Thymus (tissue), 11 donors: ENCODE measurements around the gene CEND1. TPM values are rescaled to one million over a fixed set of nuclear protein-coding genes. Genes with fewer than 3 reads are reported as not detected.

Experiments
- DNase-seq, 9 donors: peaks; one replicate each; pipeline ENCODE4 v3.0.0-alpha.2; 2013; ENCODE audit warnings: low spot score in 9 of 9, low read depth in 6 of 9, missing footprints in 1 of 9
- H3K27ac ChIP-seq, 2 donors: one replicate each; pipeline ENCODE4 v1.5.1; 2013; ENCODE audit warnings: control low read depth in 1 of 2, low read depth in 1 of 2, low read length in 1 of 2, mild to moderate bottlenecking in 1 of 2, moderate library complexity in 1 of 2
- H3K27me3 ChIP-seq, 2 donors: one replicate each; pipeline ENCODE4 v1.5.1; 2013; ENCODE audit warnings: low read length in 1 of 2; ENCODE audit not compliant: control insufficient read depth in 2 of 2, insufficient read depth in 1 of 2
- H3K36me3 ChIP-seq, 2 donors: one replicate each; pipeline ENCODE4 v1.5.1; 2013; ENCODE audit warnings: low read length in 1 of 2, mild to moderate bottlenecking in 1 of 2, moderate library complexity in 1 of 2; ENCODE audit not compliant: control insufficient read depth in 2 of 2, insufficient read depth in 2 of 2
- H3K4me1 ChIP-seq, 2 donors: one replicate each; pipeline ENCODE4 v1.5.1; 2013; ENCODE audit warnings: low read length in 2 of 2; ENCODE audit not compliant: control insufficient read depth in 2 of 2, insufficient read depth in 2 of 2
- H3K4me3 ChIP-seq, 2 donors: one replicate each; pipeline ENCODE4 v1.5.1; 2013; ENCODE audit warnings: low read length in 2 of 2, control low read depth in 1 of 2, mild to moderate bottlenecking in 1 of 2
- H3K9me3 ChIP-seq, 2 donors: one replicate each; pipeline ENCODE4 v1.5.1; 2013; ENCODE audit warnings: low read length in 1 of 2, mild to moderate bottlenecking in 1 of 2; ENCODE audit not compliant: control insufficient read depth in 2 of 2, insufficient read depth in 1 of 2
- WGBS: extraction: QIAGEN DNeasy Blood & Tissue Kit; methylation state at CpG from one replicate; pipeline ENCODE4 v1.1.7; 2013; 5-methylcytosine and 5-hydroxymethylcytosine counted together
- polyA plus RNA-seq: library from polyadenylated mRNA; stranded (reverse); fragments of 200-250 nt; gene quantifications from one replicate; pipeline ENCODE4 v1.2.3, GENCODE V29; 2013
- total RNA-seq: library from RNA; stranded (reverse); fragments of 120-200 nt; gene quantifications from one replicate; pipeline ENCODE4 v1.2.4, GENCODE V29; 2013
- donor health status: healthy.

Gene CEND1
- total and polyA plus RNA-seq, 2 donors, result 0.19 to 0.25 TPM

GRCh38 chr11:793556-793955, 3.7 kb upstream of the CEND1 start:
- no peak overlapping the region for H3K27ac ChIP-seq
- WGBS, result 98% methylated on average over 7 of the region's 7 CpGs
- peaks cover 15 to 33% of the 10 kb centered on the region in 2 donors for H3K36me3 ChIP-seq
- no peak for DNase-seq
- H3K4me1 ChIP-seq, result peaks cover 25 to 31% of the 10 kb centered on the region in 2 donors
- peaks cover 0 to 3% of the 10 kb centered on the region in 2 donors for H3K9me3 ChIP-seq
- no peak overlapping the region for H3K4me3 ChIP-seq
- peaks cover 10 to 25% of the 10 kb centered on the region in 2 donors for H3K27me3 ChIP-seq

GRCh38 chr11:792873-793272, 3.0 kb upstream of the CEND1 start:
- Histone ChIP-seq H3K36me3 (peaks cover 15 to 33% of the 10 kb centered on the region in 2 donors), H3K27me3 (peaks cover 10 to 32% of the 10 kb centered on the region in 2 donors), H3K9me3 (peaks cover 0 to 3% of the 10 kb centered on the region in 2 donors), H3K4me1 (peaks cover 21 to 28% of the 10 kb centered on the region in 2 donors), H3K4me3 (no peak overlapping the region), H3K27ac (no peak overlapping the region)
- DNase-seq, result no peak
- WGBS, result 98% methylated on average over 13 of the region's 13 CpGs

- peaks cover 21 to 25% of the 10 kb centered on the region in 2 donors for H3K4me1 ChIP-seq
- no peak overlapping the region for H3K27ac ChIP-seq
- H3K9me3 ChIP-seq, result peaks cover 0 to 3% of the 10 kb centered on the region in 2 donors
- WGBS, result over 99% methylated on average over 15 of the region's 15 CpGs
- H3K36me3 ChIP-seq, result peaks cover 15 to 33% of the 10 kb centered on the region in 2 donors
- no peak overlapping the region for H3K4me3 ChIP-seq
- H3K27me3 ChIP-seq, result peaks cover 10 to 36% of the 10 kb centered on the region in 2 donors
- DNase-seq, result no peak
Measured at GRCh38 chr11:792535-792821, 2.6 kb upstream of the CEND1 start.

GRCh38 chr11:791658-792534, 2.0 kb upstream of the CEND1 start:
- no peak overlapping the region for H3K4me3 ChIP-seq
- peaks cover 10 to 37% of the 10 kb centered on the region in 2 donors for H3K27me3 ChIP-seq
- no peak for DNase-seq
- H3K9me3 ChIP-seq, result peaks cover 0 to 3% of the 10 kb centered on the region in 2 donors
- H3K27ac ChIP-seq, result no peak overlapping the region
- 98% methylated on average over 49 of the region's 49 CpGs for WGBS
- H3K36me3 ChIP-seq, result peaks cover 15 to 33% of the 10 kb centered on the region in 2 donors
- H3K4me1 ChIP-seq, result peaks cover 19% of the 10 kb centered on the region in 2 donors

- Histone ChIP-seq H3K36me3 (peaks cover 15 to 33% of the 10 kb centered on the region in 2 donors), H3K27me3 (peaks cover 10 to 37% of the 10 kb centered on the region in 2 donors), H3K9me3 (peaks cover 0 to 3% of the 10 kb centered on the region in 2 donors), H3K4me1 (peaks cover 11 to 12% of the 10 kb centered on the region in 2 donors), H3K4me3 (no peak overlapping the region), H3K27ac (no peak overlapping the region)
- 88% methylated on average over 18 of the region's 18 CpGs for WGBS
- DNase-seq, result no peak
Measured at GRCh38 chr11:790721-791564, 1.1 kb upstream of the CEND1 start.

- peaks cover 15 to 31% of the 10 kb centered on the region in 2 donors for H3K36me3 ChIP-seq
- no peak for DNase-seq
- peaks cover 0 to 4% of the 10 kb centered on the region in 2 donors for H3K4me1 ChIP-seq
- no peak overlapping the region for H3K4me3 ChIP-seq
- 57% methylated on average over 31 of the region's 31 CpGs for WGBS
- H3K27ac ChIP-seq, result no peak overlapping the region
- no peaks in the 10 kb centered on the region for H3K9me3 ChIP-seq
- peaks cover 10 to 37% of the 10 kb centered on the region in 2 donors for H3K27me3 ChIP-seq
Measured at GRCh38 chr11:788953-789940, 643 bp downstream of the CEND1 start.

- H3K27ac ChIP-seq, result no peak overlapping the region
- WGBS, result 59% methylated on average over 28 of the region's 28 CpGs
- peaks cover 3 to 4% of the 10 kb centered on the region in 2 donors for H3K4me1 ChIP-seq
- no peaks in the 10 kb centered on the region for H3K9me3 ChIP-seq
- H3K36me3 ChIP-seq, result peaks cover 17 to 19% of the 10 kb centered on the region in 2 donors
- DNase-seq, result no peak
- no peak overlapping the region for H3K4me3 ChIP-seq
- H3K27me3 ChIP-seq, result peaks cover 10 to 37% of the 10 kb centered on the region in 2 donors
Measured at GRCh38 chr11:788009-788640, 1.8 kb downstream of the CEND1 start.

GRCh38 chr11:787084-787675, 2.7 kb downstream of the CEND1 start:
- H3K36me3 ChIP-seq, result peaks cover 11 to 13% of the 10 kb centered on the region in 2 donors
- peaks cover 3 to 4% of the 10 kb centered on the region in 2 donors for H3K4me1 ChIP-seq
- H3K27me3 ChIP-seq, result peaks cover 10 to 40% of the 10 kb centered on the region in 2 donors
- H3K27ac ChIP-seq, result no peak overlapping the region
- no peak overlapping the region for H3K4me3 ChIP-seq
- DNase-seq, result no peak
- H3K9me3 ChIP-seq, result no peaks in the 10 kb centered on the region
- WGBS, result 95% methylated on average over 24 of the region's 24 CpGs
